Measurements from ENCODE around the gene TMEM86B. TPM values are rescaled to one million over a fixed set of nuclear protein-coding genes. Genes with fewer than 3 reads are reported as not detected.
"Not testable (repeated sequence)": the region's sequence is repeated elsewhere in the genome, so short reads cannot be mapped to it uniquely, and the experiment has no call there.

Gene TMEM86B
- total RNA-seq, 3 donors from 2014 or later (not counting 1 experiment from before 2014, with no cell fraction given) = 12.6 to 14.7 (median 14.6) TPM

DNA sequence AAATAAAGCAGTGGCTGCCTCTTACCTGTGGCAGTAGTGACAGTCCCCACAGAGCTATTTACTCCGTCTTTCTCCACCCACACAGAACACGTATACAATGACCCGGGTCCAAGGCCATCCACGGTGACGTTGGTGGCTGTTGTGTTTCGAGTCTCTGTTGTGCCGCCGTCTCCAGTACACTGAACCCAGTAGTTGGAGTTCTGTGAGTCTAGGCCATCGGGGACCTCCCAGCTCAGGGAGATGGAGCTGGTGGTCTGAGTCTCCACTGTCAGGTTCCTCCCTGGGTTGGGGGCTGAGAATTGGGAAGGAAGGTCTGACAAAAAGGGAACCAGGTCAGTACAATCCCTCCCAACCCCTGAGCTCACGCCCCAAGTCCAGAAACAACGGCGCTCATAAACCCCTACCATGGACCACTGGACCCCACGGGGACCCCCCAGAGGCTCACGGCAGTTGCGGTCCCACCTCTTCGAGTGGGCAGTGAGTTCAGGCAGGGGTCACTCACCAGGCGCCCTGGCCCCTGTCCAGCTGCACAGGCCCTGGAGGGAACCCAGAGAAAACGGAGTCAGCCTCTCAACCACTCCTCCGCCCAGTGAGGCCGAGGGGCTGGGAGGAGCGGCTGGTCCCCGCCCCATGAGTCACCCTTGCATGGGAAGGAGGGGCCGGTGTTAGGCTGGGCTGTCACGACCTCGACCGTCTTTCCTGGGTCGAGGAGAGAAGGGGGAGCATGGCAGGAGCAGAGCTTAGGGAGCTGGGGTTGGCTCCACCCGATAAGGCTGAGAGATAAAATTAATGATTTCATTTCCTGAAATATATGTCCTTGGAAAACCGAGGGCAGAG, 21.7 kb downstream of the TMEM86B start:
- DNase-seq (peak; percentile 23 to 49), ATAC-seq (peak; percentile 51 to 98 (median 95))
- Mint-ChIP-seq H3K27ac (peak overlapping the region; percentile 74 to 81), H3K4me3 (peak overlapping the region; percentile 13), H3K36me3 (no peaks in the 10 kb centered on the region), H3K9me3 (no peaks in the 10 kb centered on the region), H3K4me1 (peaks cover 6 to 17% of the 10 kb centered on the region in 2 donors), H3K27me3 (ENCODE audit: low read depth in 2 of 2) (peaks cover 18% of the 10 kb centered on the region in 2 donors)
- no peak overlapping the region for H3K4me3 ChIP-seq (ENCODE audit: low read length)
- intact Hi-C loops (cut with micrococcal nuclease) = no loop called here
- H3K9me3 ChIP-seq (ENCODE audit: control insufficient read depth, insufficient read depth, low read length) = no peaks in the 10 kb centered on the region
- peaks cover 7% of the 10 kb centered on the region for H3K4me1 ChIP-seq (ENCODE audit: control insufficient read depth, insufficient read depth, low read length)
- TF ChIP-seq, protein P1, sequence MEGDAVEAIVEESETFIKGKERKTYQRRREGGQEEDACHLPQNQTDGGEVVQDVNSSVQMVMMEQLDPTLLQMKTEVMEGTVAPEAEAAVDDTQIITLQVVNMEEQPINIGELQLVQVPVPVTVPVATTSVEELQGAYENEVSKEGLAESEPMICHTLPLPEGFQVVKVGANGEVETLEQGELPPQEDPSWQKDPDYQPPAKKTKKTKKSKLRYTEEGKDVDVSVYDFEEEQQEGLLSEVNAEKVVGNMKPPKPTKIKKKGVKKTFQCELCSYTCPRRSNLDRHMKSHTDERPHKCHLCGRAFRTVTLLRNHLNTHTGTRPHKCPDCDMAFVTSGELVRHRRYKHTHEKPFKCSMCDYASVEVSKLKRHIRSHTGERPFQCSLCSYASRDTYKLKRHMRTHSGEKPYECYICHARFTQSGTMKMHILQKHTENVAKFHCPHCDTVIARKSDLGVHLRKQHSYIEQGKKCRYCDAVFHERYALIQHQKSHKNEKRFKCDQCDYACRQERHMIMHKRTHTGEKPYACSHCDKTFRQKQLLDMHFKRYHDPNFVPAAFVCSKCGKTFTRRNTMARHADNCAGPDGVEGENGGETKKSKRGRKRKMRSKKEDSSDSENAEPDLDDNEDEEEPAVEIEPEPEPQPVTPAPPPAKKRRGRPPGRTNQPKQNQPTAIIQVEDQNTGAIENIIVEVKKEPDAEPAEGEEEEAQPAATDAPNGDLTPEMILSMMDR (IDR thresholded peaks at IDR 0.05) = no peak
- WGBS (ENCODE audit: insufficient coverage) = 46% methylated on average over 29 of the region's 29 CpGs
- no peaks in the 10 kb centered on the region for H3K36me3 ChIP-seq (ENCODE audit: control insufficient read depth, insufficient read depth, low read length)
- no peak overlapping the region for H3K27ac ChIP-seq (ENCODE audit: low read length)
- H3K27me3 ChIP-seq (ENCODE audit: control insufficient read depth, insufficient read depth, low read length) = no peaks in the 10 kb centered on the region

GRCh38 chr19:55202199-55202598, 26.4 kb downstream of the TMEM86B start:
- H3K4me3 ChIP-seq (ENCODE audit: low read length); H3K9me3 ChIP-seq (ENCODE audit: control insufficient read depth, insufficient read depth, low read length); H3K9me3 Mint-ChIP-seq; H3K4me1 Mint-ChIP-seq; intact Hi-C loops (cut with micrococcal nuclease); H3K36me3 Mint-ChIP-seq; H3K36me3 ChIP-seq (ENCODE audit: control insufficient read depth, insufficient read depth, low read length); H3K27ac ChIP-seq (ENCODE audit: low read length); H3K27me3 ChIP-seq (ENCODE audit: control insufficient read depth, insufficient read depth, low read length); H3K27ac Mint-ChIP-seq; H3K4me1 ChIP-seq (ENCODE audit: control insufficient read depth, insufficient read depth, low read length); H3K4me3 Mint-ChIP-seq: not testable (repeated sequence)
- H3K27me3 Mint-ChIP-seq (ENCODE audit: low read depth in 2 of 2) = peaks cover 16 to 24% of the 10 kb centered on the region in 2 donors
- peak in 2 of 3 donors; percentile 38 to 46 for ATAC-seq
- WGBS (ENCODE audit: insufficient coverage) = 64% methylated on average over 10 of the region's 10 CpGs
- peak in 1 of 2 donors; percentile 36 for DNase-seq

DNA sequence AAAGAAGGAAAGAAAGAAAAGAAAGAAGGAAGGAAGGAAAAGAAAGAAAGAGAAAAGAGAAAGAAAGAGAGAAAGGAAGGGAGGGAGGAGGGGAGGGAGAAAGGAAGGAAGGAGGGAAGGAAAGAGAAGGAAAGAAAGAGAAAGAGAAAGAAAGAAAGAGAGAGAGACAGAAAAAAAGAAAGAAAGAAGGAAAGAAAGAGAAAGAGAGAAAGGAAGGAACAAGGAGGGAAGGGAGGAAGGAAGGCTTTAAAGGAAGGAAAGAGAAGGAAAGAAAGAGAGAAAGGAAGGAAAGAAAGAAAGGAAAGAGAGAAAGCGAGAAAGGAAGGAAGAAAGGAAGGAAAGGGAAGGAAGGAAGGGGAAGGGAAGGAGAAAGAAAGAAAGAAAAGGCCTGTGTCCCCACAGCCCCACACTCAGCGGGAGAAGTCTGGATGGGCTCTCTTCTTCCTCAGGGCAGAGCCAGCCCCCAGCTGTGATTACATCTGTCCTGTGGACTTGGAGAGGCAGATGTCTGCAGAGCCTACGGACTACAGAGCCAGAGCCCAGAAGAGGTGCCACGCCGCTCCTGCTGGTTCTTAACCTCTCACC, 28.9 kb downstream of the TMEM86B start:
- Histone ChIP-seq H3K27me3 (ENCODE audit: control insufficient read depth, insufficient read depth, low read length) (no peaks in the 10 kb centered on the region), H3K27ac (ENCODE audit: low read length) (no peak overlapping the region), H3K9me3 (ENCODE audit: control insufficient read depth, insufficient read depth, low read length) (no peaks in the 10 kb centered on the region), H3K4me1 (ENCODE audit: control insufficient read depth, insufficient read depth, low read length) (no peaks in the 10 kb centered on the region), H3K4me3 (ENCODE audit: low read length) (no peak overlapping the region), H3K36me3 (ENCODE audit: control insufficient read depth, insufficient read depth, low read length) (no peaks in the 10 kb centered on the region)
- H3K9me3 Mint-ChIP-seq = no peaks in the 10 kb centered on the region
- H3K4me1 Mint-ChIP-seq = no peaks in the 10 kb centered on the region
- no peak for ATAC-seq
- intact Hi-C loops (cut with micrococcal nuclease) = no loop called here
- no peak for DNase-seq
- no peak overlapping the region for H3K27ac Mint-ChIP-seq
- H3K27me3 Mint-ChIP-seq (ENCODE audit: low read depth in 2 of 2) = peaks cover 3 to 22% of the 10 kb centered on the region in 2 donors
- 76% methylated on average over 5 of the region's 5 CpGs for WGBS (ENCODE audit: insufficient coverage)
- no peak overlapping the region for H3K4me3 Mint-ChIP-seq
- TF ChIP-seq, protein P1 (IDR thresholded peaks at IDR 0.05) = no peak
- H3K36me3 Mint-ChIP-seq = no peaks in the 10 kb centered on the region

GRCh38 chr19:55198651-55199050, 29.9 kb downstream of the TMEM86B start:
- no peak overlapping the region for H3K4me3 Mint-ChIP-seq
- Histone ChIP-seq H3K27me3 (ENCODE audit: control insufficient read depth, insufficient read depth, low read length) (no peaks in the 10 kb centered on the region), H3K27ac (ENCODE audit: low read length) (no peak overlapping the region), H3K4me1 (ENCODE audit: control insufficient read depth, insufficient read depth, low read length) (no peaks in the 10 kb centered on the region), H3K36me3 (ENCODE audit: control insufficient read depth, insufficient read depth, low read length) (no peaks in the 10 kb centered on the region), H3K4me3 (ENCODE audit: low read length) (no peak overlapping the region), H3K9me3 (ENCODE audit: control insufficient read depth, insufficient read depth, low read length) (no peaks in the 10 kb centered on the region)
- H3K27me3 Mint-ChIP-seq (ENCODE audit: low read depth in 2 of 2) = peaks cover 0 to 19% of the 10 kb centered on the region in 2 donors
- TF ChIP-seq, protein P1 (IDR thresholded peaks at IDR 0.05) = no peak
- H3K36me3 Mint-ChIP-seq = no peaks in the 10 kb centered on the region
- intact Hi-C loops (cut with micrococcal nuclease) = no loop called here
- WGBS (ENCODE audit: insufficient coverage) = 62% methylated on average over 5 of the region's 5 CpGs
- H3K27ac Mint-ChIP-seq = no peak overlapping the region
- DNase-seq = no peak
- no peaks in the 10 kb centered on the region for H3K4me1 Mint-ChIP-seq
- no peaks in the 10 kb centered on the region for H3K9me3 Mint-ChIP-seq
- no peak for ATAC-seq
